NCI-H524 treated with DMSO at 0.1 percent for 48 hours (cell line): Measurements from ENCODE around the gene GPR25.
"Not testable (repeated sequence)": the region's sequence is repeated elsewhere in the genome, so short reads cannot be mapped to it uniquely, and the experiment has no call there.

ENCODE experiments used
- DNase-seq: peaks from one replicate; lab custom pipeline; 2025; lab: John Stamatoyannopoulos, UW

GPR25 gene

DNA sequence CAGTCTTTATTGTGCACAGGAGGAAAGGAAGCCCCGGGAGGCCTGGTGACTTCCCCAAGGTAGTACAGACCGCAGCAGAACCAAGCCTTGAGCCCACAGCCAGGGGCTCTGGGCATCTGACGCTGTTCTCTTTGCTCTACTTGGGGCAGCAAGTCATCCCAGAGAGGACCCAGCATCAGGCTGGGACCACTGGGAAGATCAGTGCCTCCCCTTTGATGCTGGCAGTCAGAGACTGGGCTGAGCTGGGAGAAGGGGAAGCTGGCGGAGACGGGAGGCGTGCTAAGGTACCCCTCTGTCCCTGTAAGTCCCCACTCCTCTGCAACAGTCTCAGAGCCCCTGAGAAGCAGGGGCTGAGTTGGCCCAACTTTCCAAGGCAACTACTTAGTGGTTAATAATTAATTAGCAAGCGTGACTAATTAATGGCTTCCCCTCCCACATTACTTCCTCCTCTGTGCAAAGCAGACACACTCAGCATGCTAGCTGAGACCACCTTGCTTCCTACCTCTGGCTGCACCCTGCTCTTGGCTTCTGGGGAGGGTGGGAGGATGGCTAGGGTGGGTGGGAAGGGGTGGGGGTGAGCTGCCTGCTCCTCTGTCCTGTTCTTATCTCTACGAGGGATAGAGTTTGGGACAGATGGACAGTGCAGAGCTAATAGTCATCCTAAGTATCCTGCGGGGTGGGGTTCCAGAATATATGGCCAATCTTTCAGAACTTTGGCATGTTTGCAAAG, 23.2 kb downstream of the GPR25 start:
- DNase-seq, result no peak

DNA sequence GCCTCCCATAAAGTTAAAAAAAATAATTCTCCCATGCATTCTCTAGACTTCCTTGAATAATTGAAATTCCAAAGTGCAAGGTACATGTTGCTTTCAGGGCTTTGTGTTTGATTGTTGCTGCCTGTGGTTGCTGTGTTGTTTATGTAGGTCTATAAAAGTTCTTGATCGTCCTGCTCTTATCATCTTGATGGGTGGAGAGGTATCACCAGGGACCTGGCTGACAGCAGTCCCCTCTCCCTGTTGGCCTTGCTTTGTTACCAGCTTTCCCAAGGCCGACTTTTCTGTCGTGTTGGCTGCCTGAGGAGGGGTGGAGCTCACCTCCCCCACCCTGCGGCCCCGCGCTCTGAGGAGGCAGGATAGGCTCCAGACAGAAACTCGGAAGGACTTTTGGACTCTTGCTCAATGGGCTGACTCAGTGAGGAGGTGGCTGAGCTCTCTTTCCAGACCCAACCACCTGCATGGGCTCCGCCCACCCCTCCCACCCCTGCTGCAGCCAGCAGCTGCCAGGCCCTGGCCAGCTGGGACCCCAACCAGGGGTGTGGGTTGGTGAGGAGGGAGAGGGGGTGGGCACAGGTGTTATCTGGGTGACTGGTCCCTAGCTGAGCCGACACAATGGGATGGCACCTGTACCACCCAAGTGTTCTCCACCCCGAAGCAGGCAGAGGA, 23.9 kb downstream of the GPR25 start:
- no peak for DNase-seq

DNA sequence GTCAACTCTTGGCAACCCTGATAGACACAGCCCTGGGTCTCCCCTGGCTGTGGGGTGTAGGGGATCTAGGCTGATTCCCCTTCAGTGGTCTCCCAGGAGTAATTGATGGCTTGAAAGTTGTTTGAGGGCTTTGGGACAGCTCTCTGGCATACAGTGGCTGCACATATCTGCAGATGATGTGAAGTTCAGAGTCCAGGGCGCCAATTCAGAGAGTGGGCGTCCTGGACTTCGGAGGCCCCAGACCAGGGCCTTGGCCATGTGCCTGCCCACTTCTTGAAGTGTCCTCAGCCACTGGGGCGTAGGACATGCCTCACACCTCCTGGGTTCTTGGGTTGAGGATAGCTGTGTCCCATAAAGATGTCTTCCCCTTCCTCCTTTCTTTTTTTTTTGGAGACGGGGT, 24.5 kb downstream of the GPR25 start:
- DNase-seq, result no peak

DNA sequence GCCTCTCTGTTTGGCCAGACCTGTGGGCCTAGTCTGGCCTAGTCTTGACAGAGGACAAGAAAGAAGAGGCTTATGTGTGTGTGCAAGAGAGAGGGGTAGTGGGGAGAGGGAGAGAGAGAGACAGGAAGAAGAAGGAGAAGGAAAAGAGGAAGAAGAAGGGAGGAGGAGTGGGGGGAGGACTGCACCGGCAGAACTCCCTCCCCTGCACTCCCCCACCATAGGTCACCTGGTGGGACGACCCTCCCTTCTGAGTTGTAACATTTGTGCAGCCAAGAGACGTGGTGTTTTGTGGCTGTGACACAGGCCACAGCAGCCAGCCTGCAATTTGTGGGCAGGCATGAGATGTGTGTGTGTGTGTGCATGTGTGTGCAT, 26.2 kb downstream of the GPR25 start:
- no peak for DNase-seq

DNA sequence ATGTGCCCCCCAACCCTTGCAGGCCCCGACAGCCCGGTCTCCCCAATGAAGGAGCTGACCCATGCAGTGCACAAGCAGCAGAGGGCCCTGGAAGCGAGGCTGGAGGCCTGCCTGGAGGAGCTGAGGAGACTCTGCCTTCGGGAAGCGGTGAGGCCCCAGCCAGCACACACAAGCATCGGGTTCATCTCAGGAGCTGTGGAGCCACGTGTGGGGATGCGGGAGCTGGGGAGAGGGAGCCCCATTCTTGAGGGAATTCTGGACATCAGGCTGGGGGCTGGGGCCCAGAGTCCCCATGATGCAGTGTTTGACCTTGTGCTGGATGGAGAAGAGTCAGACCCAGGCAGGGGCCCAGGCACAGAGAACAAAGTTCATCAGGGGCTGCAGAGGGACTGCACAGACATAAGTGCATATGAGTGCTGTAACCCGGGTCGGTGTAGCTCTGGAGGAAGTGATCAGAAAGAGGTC, 26.7 kb downstream of the GPR25 start:
- DNase-seq, result no peak

DNA sequence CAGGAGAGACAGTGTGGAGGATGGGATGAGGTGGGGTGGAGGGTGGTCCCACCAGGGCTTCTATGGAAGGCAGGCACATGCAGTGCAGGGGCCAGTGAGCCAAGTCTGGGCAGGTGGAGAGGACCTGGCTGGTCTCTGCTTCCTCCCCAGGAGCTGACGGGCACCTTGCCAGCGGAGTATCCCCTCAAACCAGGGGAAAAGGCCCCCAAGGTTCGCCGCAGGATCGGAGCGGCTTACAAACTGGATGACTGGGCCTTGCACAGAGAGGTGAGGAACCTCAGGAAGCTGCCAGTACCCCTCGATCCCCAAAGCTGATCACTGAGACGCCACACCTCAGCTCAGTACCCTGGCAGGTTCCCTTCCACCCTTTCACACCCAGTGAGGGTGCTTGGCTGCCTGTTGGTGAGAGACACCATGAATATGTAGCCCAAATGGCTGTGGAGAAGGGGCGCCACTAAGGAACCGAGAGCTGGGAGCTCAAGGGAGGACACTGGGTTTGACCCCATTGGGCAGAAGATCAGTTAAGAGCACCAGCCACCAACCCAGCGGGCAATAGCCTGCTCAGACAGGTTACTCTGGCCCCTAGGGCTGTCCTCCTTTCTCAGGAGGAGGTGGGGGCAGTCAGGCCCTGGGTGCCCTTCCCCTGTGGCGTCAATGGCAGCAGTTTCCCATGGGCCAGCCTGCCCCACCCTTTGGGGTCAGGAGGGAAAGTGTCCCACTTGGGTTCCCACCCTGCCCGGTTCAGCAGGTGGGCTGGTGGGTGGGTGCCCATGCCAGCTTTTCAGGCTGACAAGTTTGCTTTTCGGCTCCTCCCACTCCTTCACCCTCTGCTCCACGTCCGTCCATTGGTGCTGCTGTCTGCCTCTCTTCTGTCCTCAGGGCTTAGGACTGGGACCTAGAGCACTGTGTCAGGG, 27.4 kb downstream of the GPR25 start:
- no peak for DNase-seq

DNA sequence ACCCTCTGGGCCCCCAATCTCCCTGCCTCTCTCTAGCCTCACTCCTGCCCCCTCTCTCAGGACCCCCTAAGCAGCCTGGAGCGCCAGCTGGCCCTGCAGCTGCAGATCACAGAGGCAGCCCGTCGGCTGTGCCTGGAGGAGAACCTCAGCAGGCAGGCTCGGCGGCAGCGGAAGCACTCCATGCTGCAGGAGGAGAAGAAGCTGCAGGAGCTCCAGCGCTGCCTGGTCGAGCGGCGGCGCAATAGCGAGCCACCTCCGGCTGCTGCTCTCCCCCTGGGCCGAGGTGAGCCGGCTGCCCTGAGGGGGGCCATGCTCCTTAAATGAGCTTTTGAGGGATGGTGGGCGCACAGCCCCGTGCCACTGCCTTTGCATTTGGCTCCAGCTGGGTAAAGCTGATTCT, 28.1 kb downstream of the GPR25 start:
- DNase-seq, result no peak

DNA sequence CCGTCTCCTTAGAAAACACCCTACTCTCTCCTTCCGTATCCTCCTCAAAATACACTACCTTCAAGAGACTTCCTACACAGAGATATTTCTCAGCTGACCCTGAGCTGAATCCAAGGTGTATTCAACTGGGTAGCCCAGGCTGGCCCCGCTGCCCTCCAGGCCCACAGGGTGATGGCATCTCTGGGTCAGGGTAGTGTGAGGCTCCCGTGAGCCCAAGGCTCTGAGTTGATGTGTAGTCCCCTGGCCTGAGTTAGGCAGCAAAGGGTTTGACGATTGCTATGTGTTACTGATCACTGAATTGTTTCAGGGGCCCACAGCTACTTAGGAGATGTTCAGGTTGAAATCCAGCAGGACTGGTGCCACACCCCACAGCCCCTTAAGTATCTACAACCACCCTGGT, 28.6 kb downstream of the GPR25 start:
- no peak for DNase-seq

DNA sequence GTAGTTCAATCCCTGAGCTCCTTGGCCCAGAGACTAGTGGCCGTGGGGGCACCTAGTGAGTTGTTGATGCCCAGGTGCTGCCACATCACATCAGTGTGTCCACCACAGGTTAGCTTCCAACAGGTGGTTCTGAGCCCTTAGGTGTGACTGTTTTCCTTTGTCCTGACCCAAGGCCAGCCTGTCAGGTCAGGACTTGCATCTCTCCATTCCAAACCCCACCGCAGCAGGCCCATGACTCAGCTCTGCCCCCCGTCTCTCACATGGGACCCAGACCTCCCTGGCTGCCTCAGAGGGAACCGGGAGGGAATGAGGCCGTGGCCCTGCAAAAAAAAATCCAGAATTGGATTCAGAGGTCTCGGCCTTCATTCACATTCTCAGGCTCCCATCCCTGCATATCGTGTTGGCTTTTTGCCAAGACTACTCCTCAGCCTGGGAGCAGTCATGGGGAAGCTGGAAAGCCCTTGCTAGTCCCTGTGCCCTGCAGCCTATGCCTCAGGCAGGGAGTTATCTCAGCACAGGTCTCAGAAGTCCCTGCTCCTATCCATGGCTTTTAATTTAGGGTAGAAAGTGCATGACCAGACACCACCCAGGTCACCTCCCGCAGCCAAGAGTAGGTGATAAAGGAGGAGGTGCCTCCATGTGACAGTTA, 29.1 kb downstream of the GPR25 start:
- DNase-seq, result no peak

DNA sequence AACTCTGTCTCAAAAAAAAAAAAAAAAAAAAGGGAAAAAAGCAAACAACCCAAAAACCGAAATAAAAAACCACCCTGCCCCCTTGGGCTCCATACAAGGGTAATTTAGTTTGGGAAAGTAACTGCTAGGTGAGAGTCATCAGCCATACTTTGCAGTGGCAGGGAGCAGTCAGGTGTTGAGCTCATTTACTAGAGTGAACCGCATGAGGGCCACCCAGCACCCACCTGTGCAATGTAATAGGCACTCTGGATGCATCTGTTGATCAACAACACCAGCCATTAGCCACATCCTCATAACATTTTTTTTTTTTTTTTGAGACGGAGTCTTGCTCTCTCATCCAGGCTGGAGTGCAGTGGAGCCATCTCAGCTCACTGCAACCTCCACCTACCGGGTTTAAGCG, 31.0 kb downstream of the GPR25 start:
- no peak for DNase-seq

DNA sequence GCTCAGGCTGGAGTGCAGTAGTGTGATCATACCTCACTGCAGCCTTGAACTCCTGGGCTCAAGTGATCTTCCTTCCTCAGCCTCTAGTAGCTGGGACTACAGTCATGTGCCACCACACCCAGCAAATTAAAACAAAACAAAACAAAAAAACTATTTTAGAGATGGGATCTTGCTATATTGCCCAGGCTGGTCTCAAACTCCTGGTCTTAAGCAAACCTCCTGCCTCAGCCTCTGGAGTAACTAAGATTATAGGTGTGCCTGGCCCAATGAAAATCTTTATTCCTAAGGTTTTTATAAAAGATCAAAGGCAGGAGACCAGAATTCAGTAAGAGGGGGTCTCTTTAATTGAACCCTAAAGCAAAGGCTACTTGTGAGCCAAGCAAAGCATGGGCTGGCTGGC, 32.0 kb downstream of the GPR25 start:
- DNase-seq, result no peak

DNA sequence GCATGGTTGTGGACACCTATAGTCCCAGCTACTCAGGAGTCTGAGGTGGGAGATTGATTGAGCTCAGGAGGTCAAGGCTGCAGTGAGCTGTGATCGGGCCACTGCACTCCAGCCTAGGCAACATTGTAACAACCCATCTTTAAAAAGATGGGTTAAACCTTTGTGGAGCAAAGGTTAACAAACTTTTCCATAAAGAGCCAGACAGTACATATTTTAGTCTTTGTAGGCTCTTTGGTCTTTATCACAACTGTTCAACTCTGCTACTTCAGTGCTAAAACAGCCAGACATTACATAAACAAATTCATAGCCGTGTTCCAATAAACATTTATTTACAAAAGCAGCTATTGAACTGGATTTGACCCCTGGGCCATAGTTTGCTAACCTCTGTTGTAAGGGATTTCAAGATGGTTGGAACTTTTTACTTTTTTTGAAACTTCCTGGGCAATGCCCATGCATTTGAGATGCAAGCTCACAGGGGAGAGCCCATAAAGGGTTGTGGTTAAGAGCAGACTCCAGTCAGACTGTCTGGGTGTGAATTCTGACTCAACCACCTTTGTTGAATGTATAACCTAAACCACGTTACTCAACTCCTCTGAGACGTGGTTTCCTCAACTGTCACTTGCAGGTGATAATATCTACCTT, 32.8 kb downstream of the GPR25 start:
- no peak for DNase-seq

DNA sequence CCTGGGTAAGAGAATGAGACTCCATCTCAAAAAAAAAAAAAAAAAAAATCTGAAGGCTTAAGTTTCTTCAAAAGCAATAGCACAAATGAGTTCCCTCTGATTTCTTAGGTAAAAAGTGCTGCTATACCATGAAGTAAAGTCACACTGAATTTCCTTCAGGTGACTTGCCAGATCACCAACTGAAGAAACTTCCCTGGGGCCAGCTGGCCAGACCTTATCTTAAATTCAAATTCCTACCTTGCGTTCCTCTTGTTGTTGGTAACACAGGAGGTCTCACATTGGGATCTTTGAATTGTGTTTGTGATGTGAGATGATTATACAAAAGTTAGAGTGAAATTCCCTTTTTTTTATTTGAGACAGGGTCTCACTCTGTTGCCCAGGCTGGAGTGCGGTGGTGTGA, 33.7 kb downstream of the GPR25 start:
- DNase-seq, result no peak

DNA sequence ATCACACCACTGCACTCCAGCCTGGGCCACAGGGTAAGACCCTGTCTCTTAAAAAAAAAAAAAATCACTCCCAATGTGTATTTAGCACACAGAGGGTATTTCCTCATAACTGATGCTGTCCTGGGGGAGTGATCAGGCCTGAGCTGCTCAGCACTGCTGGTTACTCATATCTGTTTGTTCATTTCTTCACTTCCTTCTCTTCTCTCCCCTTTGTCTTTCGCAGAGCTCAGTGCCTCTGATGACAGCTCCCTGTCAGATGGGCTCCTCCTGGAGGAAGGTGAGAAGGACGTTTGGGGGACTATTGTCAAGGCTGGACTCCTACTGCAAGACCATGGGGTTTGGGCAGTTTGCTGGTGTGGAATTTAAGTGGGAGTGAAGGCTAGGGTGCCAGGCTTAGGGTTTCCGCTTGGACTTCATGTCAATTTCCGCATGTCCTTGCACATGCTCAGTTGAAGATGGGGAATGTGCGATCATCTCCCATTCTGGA, 34.9 kb downstream of the GPR25 start:
- no peak for DNase-seq

DNA sequence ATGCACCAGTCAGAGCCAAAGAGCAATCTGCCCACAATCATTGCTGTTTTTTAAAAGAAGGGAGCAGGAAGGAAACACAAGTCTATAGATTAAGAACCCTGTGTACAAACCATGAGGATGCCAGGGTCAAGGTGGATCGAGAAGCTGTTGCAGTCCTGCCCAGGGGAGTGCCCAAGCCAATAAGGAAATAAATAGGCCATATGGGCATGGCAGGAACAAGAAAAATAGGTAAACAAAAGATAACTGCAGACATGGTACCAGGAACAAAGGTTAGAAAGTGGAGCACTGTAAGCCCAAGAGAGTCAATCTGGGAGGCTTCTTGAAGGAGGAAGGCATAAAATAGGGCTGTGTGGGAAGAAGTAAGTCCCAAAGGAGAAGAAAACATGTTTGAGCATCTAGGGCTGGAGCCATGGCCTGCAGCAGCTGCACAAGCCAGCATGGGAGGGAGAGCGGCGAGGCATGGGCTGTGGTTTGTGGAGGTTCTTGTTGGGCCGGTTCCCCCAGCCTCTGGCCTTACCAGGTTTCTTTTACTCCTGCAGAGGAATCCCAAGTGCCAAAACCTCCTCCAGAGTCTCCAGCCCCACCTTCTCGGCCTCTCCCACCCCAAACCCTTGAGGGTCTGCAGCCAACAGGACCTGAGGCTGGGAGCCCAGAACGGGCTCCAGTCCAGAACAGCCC, 35.5 kb downstream of the GPR25 start:
- no peak for DNase-seq

DNA sequence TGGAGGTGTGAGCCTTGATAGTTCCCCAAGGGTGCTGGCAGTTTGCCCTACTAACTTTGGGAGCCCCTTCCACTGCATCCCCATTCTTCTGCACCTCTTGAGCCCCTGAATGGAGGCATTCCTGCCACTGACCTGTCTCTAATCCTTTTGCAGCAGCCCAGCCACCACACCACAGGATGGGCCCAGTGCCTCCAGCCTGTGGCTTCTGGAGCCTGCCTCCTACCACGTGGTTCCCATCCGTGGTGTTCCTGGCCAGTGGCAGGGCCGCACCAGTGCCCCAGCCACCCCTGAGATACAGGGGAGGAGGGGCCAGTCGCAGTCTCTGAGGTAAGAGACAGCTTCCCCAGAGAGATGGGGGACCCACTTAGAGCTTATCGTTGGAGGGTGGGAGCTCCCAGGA, 36.3 kb downstream of the GPR25 start:
- no peak for DNase-seq

DNA sequence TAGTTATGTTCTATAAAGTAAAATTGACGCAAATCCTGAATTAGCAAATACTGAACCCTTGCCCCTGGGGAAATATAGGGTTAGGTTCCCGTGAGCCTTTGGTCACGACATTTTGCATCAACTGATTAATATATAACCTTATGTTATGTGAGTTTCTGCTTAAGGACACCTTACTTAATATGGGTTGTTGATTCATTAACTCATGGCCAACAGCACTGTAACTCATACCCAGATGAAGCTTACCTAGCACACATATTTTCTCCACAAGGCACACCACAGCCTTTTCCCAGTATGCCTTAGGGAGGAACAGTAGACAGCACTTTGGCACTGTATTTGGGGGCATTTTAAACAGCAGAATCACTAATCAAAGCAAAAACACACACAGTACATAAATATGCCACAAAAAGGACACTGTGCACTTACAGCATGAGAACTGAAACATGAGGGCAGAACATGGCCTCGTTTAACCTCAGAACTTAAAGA, 37.0 kb downstream of the GPR25 start:
- DNase-seq, result no peak

DNA sequence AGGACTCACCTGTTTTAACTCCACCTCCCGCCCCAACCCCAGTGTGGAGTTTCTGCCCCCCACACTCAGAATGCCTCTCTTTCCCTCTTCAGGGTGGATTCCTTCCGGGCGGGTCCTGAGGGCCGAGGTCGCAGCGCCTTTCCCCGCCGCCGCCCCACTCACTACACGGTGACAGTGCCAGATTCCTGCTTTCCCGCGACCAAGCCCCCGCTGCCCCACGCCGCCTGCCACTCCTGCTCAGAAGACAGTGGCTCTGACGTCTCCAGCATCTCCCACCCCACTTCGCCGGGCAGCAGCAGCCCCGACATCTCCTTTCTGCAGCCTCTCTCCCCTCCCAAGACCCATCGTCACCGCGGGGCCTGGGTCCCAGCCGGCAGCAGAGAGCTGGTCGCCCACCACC, 38.6 kb downstream of the GPR25 start:
- DNase-seq, result no peak

DNA sequence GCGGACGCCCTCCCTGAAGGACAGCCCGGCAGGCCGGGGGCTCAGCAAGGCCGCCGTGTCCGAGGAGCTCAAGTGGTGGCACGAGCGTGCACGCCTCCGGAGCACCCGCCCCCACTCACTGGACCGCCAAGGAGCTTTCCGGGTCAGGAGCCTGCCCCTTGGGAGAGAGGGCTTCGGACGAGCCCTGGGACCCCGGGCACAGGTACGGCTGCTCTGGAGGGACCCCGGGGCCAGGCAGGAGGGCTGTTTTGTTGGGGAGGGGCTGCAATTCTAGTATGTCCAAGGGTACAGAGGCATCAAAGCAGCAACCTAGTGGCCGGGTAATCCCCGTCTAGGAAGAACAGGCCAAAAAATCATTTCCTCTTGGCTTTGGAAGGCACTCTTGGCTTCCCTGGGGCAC, 39.2 kb downstream of the GPR25 start:
- DNase-seq, result not testable (repeated sequence)

DNA sequence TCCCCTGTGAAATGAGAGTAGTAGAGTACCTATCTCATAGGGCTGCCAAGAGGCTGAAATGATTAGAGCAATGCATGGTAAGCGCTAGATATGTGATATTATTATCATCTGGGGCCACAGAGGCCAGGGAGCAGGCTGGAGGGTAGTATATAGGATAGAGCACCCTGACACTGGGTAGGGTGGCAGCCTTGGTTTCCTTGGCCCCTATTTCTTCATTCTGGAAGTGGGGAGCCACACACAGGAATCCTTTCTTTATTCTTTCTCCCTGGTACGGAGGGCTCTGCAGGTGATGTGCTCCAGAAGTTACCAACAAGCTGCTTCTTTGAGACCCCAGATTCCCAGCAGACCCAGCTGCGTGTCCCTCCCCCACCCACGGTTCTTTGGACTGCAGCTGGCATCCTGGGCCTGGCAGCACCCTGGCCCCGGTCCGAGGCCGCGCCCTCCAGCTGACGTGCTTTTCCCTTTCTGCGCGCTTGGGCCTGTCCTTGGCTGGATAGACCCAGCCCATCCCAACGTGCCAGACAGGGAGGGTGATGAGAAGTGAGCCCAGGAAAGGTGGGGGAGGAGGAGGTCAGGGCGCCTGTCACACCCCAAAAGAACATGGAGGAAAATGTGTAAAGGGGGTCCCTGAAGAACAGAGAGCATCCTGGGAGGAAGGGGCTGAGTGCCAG, 40.1 kb downstream of the GPR25 start:
- DNase-seq, result no peak
